IPS-18c (cell line): ENCODE data around the gene SYNM.
"Not testable (repeated sequence)": the region's sequence is repeated elsewhere in the genome, so short reads cannot be mapped to it uniquely, and the experiment has no call there.

ENCODE experiments used
- H3K4me3 ChIP-seq: 2 replicates; pipeline ENCODE4 v1.7.0; 2013; ENCODE audit warnings: low read depth, mild to moderate bottlenecking, low read length, moderate library complexity; ENCODE audit not compliant: insufficient read depth
- H3K9me3 ChIP-seq: one replicate; pipeline ENCODE4 v1.6.1; 2013; ENCODE audit warnings: mild to moderate bottlenecking, low read length, moderate library complexity; ENCODE audit not compliant: control insufficient read depth, insufficient read depth

The SYNM gene

GRCh38 chr15:99099661-99100060, 5.2 kb upstream of the SYNM start:
- no peaks in the 10 kb centered on the region for H3K9me3 ChIP-seq

GRCh38 chr15:99100245-99101173, 4.4 kb upstream of the SYNM start:
- no peaks in the 10 kb centered on the region for H3K9me3 ChIP-seq
- peak overlapping the region; percentile 53 for H3K4me3 ChIP-seq

More at GRCh38 chr15:99099661-99100060, 5.2 kb upstream of the SYNM start:
- H3K4me3 ChIP-seq: no peak overlapping the region; the same call in 1 of the 2 replicates

GRCh38 chr15:99101501-99101900, 3.4 kb upstream of the SYNM start:
- H3K9me3 ChIP-seq: no peaks in the 10 kb centered on the region
- H3K4me3 ChIP-seq: no peak overlapping the region

- no peaks in the 10 kb centered on the region for H3K9me3 ChIP-seq
- no peak overlapping the region for H3K4me3 ChIP-seq
Observed at GRCh38 chr15:99102332-99103235, 2.3 kb upstream of the SYNM start.

GRCh38 chr15:99103279-99103678, 1.6 kb upstream of the SYNM start:
- no peak overlapping the region for H3K4me3 ChIP-seq
- no peaks in the 10 kb centered on the region for H3K9me3 ChIP-seq

GRCh38 chr15:99105514-99106341, 848 bp downstream of the SYNM start:
- Histone ChIP-seq H3K9me3 (no peaks in the 10 kb centered on the region), H3K4me3 (peak overlapping the region; percentile 47)

GRCh38 chr15:99106417-99107220, 1.7 kb downstream of the SYNM start:
- Histone ChIP-seq H3K4me3 (no peak overlapping the region), H3K9me3 (no peaks in the 10 kb centered on the region)

GRCh38 chr15:99108993-99109392, 4.1 kb downstream of the SYNM start:
- H3K4me3 ChIP-seq: no peak overlapping the region

GRCh38 chr15:99109555-99110021, 4.7 kb downstream of the SYNM start:
- H3K4me3 ChIP-seq: no peak overlapping the region
- H3K9me3 ChIP-seq: no peaks in the 10 kb centered on the region

More at GRCh38 chr15:99108993-99109392, 4.1 kb downstream of the SYNM start:
- H3K9me3 ChIP-seq: no peaks in the 10 kb centered on the region

- Histone ChIP-seq H3K4me3 (no peak overlapping the region), H3K9me3 (no peaks in the 10 kb centered on the region)
Observed at GRCh38 chr15:99110093-99110492, 5.2 kb downstream of the SYNM start.

- Histone ChIP-seq H3K9me3 (no peaks in the 10 kb centered on the region), H3K4me3 (no peak overlapping the region)
Observed at GRCh38 chr15:99110581-99111320, 5.9 kb downstream of the SYNM start.

GRCh38 chr15:99111641-99112040, 6.8 kb downstream of the SYNM start:
- not testable (repeated sequence) for H3K9me3 ChIP-seq, H3K4me3 ChIP-seq

- H3K9me3 ChIP-seq: no peaks in the 10 kb centered on the region
- H3K4me3 ChIP-seq: no peak overlapping the region
Observed at GRCh38 chr15:99113547-99114271, 8.8 kb downstream of the SYNM start.

- H3K4me3 ChIP-seq: no peak overlapping the region
Observed at GRCh38 chr15:99114511-99115299, 9.8 kb downstream of the SYNM start.

More at GRCh38 chr15:99114511-99115299, 9.8 kb downstream of the SYNM start:
- H3K9me3 ChIP-seq: no peaks in the 10 kb centered on the region
